ENCODE data around the gene PRCC.

PRCC gene

GRCh38 chr1:156767101-156767878 is at the start of gene PRCC:
TSS of gene PRCC (plus strand) at chr1:156767535. CDS start at chr1:156767772, 237 bp downstream.
- Histone ChIP-seq H3K36me3 (ENCODE audit: insufficient read depth, low read length) (no peaks in the 10 kb centered on the region), H3K4me3 (ENCODE audit: low read length, poor library complexity, severe bottlenecking) (peak within 1 kb of the TSS; percentile 78), H3K4me2 (ENCODE audit: low read depth, low read length, poor library complexity, severe bottlenecking) (peak within 1 kb of the TSS; percentile 95), H3K9me2 (replicated peaks; ENCODE audit: low read depth, low read length) (no peaks in the 10 kb centered on the region), H3K4me1 (ENCODE audit: insufficient read depth, low read length, poor library complexity, severe bottlenecking) (peaks cover 43% of the 10 kb centered on the region), H3F3A (ENCODE audit: low read depth) (no peaks in the 10 kb centered on the region), H3K27me3 (ENCODE audit: insufficient read depth, low read length, poor library complexity, severe bottlenecking) (no peaks in the 10 kb centered on the region), H2AFZ (ENCODE audit: low read length) (peak within 1 kb of the TSS; percentile 75), H4K20me1 (ENCODE audit: insufficient read depth, low read length, poor library complexity, severe bottlenecking) (peaks cover 41% of the 10 kb centered on the region), H3K79me2 (ENCODE audit: insufficient read depth, low read length) (peaks cover 58% of the 10 kb centered on the region), H3K9me3 (ENCODE audit: insufficient read depth, low read depth, low read length) (no peaks in the 10 kb centered on the region), H3K9ac (ENCODE audit: low read depth, low read length, poor library complexity, severe bottlenecking) (peak within 1 kb of the TSS; percentile 94)
- TF ChIP-seq EZH2phosphoT487 (IDR thresholded peaks at IDR 0.05; ENCODE audit: borderline replicate concordance) (no peak), CTCF (conservative IDR thresholded peaks at IDR 0.05; ENCODE audit: low read length) (no peak)

- TF ChIP-seq EZH2phosphoT487 (IDR thresholded peaks at IDR 0.05; ENCODE audit: borderline replicate concordance) (no peak), CTCF (conservative IDR thresholded peaks at IDR 0.05; ENCODE audit: low read length) (no peak)
- Histone ChIP-seq H3K27me3 (ENCODE audit: insufficient read depth, low read length, poor library complexity, severe bottlenecking) (no peaks in the 10 kb centered on the region), H3K36me3 (ENCODE audit: insufficient read depth, low read length) (peaks cover 36% of the 10 kb centered on the region; the same call in 1 of the 2 replicates), H3K79me2 (ENCODE audit: insufficient read depth, low read length) (peaks cover 39% of the 10 kb centered on the region), H3K9me2 (replicated peaks; ENCODE audit: low read depth, low read length) (no peaks in the 10 kb centered on the region), H3K9me3 (ENCODE audit: insufficient read depth, low read depth, low read length) (no peaks in the 10 kb centered on the region), H2AFZ (ENCODE audit: low read length) (no peak overlapping the region), H4K20me1 (ENCODE audit: insufficient read depth, low read length, poor library complexity, severe bottlenecking) (peaks cover 27% of the 10 kb centered on the region), H3F3A (ENCODE audit: low read depth) (no peaks in the 10 kb centered on the region), H3K9ac (ENCODE audit: low read depth, low read length, poor library complexity, severe bottlenecking) (no peak overlapping the region), H3K4me2 (ENCODE audit: low read depth, low read length, poor library complexity, severe bottlenecking) (no peak overlapping the region), H3K4me1 (ENCODE audit: insufficient read depth, low read length, poor library complexity, severe bottlenecking) (peaks cover 21% of the 10 kb centered on the region), H3K4me3 (ENCODE audit: low read length, poor library complexity, severe bottlenecking) (no peak overlapping the region)
Observed at GRCh38 chr1:156721131-156721530, 46.2 kb upstream of the PRCC start.

- Histone ChIP-seq H3K79me2 (ENCODE audit: insufficient read depth, low read length) (peaks cover 43% of the 10 kb centered on the region), H3K9me2 (replicated peaks; ENCODE audit: low read depth, low read length) (no peaks in the 10 kb centered on the region), H3K9ac (ENCODE audit: low read depth, low read length, poor library complexity, severe bottlenecking) (no peak overlapping the region), H2AFZ (ENCODE audit: low read length) (no peak overlapping the region), H4K20me1 (ENCODE audit: insufficient read depth, low read length, poor library complexity, severe bottlenecking) (peaks cover 31% of the 10 kb centered on the region), H3K27me3 (ENCODE audit: insufficient read depth, low read length, poor library complexity, severe bottlenecking) (no peaks in the 10 kb centered on the region), H3K4me1 (ENCODE audit: insufficient read depth, low read length, poor library complexity, severe bottlenecking) (peaks cover 24% of the 10 kb centered on the region), H3K36me3 (ENCODE audit: insufficient read depth, low read length) (peaks cover 36% of the 10 kb centered on the region; the same call in 1 of the 2 replicates), H3K9me3 (ENCODE audit: insufficient read depth, low read depth, low read length) (no peaks in the 10 kb centered on the region), H3K4me3 (ENCODE audit: low read length, poor library complexity, severe bottlenecking) (no peak overlapping the region), H3K4me2 (ENCODE audit: low read depth, low read length, poor library complexity, severe bottlenecking) (no peak overlapping the region), H3F3A (ENCODE audit: low read depth) (no peaks in the 10 kb centered on the region)
- TF ChIP-seq EZH2phosphoT487 (IDR thresholded peaks at IDR 0.05; ENCODE audit: borderline replicate concordance) (no peak), CTCF (conservative IDR thresholded peaks at IDR 0.05; ENCODE audit: low read length) (no peak)
Observed at GRCh38 chr1:156721535-156721934, 45.8 kb upstream of the PRCC start.
